ENCODE measurements around the gene VWA5B2. TPM values are rescaled to one million over a fixed set of nuclear protein-coding genes. Genes with fewer than 3 reads are reported as not detected.
A peak's percentile ranks its signal among the peaks of the same experiment; 100 is the strongest.

VWA5B2 gene
- total RNA-seq, 4 donors from 2014 or later: 0.19 to 0.47 TPM; not detected in 2

DNA sequence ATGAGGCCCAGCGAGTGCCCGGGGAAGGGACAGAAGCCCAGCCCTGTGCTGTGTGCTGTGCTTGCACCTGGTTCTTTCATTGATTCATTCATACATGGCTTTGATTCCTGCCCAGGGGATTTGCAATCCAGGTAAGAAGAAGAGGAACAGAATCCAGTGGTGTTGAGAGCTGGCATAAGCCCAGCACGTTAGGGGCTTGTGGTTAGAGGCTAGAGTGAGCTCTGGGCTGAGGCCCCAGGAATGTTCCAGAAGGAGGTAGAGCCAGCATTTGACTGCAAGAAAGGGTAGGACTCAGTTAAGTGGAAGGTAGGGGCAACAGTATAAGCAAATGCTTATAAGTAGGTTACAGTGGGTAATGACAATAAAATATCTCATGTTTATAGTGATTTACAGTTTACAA is 2.3 kb downstream of the VWA5B2 start:
- ATAC-seq (ENCODE audit: low FRiP score) (no peak), DNase-seq (ENCODE audit: low spot score) (no peak)
- TF ChIP-seq, protein P1, sequence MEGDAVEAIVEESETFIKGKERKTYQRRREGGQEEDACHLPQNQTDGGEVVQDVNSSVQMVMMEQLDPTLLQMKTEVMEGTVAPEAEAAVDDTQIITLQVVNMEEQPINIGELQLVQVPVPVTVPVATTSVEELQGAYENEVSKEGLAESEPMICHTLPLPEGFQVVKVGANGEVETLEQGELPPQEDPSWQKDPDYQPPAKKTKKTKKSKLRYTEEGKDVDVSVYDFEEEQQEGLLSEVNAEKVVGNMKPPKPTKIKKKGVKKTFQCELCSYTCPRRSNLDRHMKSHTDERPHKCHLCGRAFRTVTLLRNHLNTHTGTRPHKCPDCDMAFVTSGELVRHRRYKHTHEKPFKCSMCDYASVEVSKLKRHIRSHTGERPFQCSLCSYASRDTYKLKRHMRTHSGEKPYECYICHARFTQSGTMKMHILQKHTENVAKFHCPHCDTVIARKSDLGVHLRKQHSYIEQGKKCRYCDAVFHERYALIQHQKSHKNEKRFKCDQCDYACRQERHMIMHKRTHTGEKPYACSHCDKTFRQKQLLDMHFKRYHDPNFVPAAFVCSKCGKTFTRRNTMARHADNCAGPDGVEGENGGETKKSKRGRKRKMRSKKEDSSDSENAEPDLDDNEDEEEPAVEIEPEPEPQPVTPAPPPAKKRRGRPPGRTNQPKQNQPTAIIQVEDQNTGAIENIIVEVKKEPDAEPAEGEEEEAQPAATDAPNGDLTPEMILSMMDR (IDR thresholded peaks at IDR 0.05): no peak

DNA sequence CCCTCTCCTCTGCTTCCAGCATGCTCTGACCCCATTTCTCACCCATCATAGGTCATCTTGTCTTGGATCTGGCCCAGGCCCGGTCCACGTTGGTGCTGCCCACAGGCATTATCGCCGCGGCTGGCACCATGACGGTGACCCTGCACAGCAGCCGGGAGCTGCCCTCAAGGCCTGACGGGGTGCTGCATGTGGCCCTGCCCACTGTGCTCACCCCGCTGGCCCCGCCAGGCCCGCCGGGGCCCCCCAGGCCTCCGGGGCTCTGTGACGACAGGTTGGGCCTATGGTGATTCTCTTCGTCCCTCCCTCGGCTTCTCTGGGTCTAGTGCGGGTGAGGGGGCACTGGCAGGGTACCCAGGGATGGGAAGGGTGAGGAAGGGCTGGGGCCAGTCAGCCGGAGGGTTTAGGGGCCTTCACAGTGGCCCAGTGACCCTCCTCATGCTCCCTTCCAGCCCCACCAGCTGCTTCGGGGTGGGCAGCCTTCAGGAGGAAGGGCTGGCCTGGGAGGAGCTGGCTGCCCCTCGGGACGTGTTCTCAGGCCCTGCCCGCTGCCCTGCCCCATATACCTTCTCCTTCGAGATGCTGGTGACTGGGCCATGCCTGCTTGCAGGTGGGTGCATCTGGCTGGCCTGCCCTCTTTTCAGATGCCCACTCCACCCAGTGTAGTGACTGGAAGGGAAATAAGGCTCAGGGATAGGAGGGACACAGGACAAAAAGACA is 3.9 kb downstream of the VWA5B2 start:
- no peak for DNase-seq (ENCODE audit: low spot score)
- ATAC-seq (ENCODE audit: low FRiP score): no peak
- TF ChIP-seq, protein P1 (IDR thresholded peaks at IDR 0.05): no peak

DNA sequence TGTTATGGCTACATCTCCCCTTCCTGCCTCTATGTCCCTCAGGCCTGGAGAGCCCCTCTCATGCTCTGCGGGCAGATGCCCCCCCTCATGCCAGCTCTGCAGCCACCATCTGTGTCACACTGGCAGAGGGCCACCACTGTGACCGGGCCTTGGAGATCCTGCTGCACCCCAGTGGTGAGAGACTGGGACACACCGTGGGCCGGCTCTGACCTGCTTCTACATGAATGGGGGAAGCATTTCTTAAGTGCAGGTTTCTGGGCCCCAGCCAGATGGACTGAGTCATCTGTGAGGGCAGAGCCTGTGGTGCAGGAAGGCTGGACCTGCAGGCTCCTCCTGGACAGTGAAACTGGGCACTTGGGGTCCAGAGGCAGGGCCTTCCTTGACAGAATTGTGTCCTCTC is 4.8 kb downstream of the VWA5B2 start:
- ATAC-seq (ENCODE audit: low FRiP score): peak; percentile 45
- TF ChIP-seq, protein P1 (IDR thresholded peaks at IDR 0.05): no peak
- DNase-seq (ENCODE audit: low spot score): peak; percentile 42

DNA sequence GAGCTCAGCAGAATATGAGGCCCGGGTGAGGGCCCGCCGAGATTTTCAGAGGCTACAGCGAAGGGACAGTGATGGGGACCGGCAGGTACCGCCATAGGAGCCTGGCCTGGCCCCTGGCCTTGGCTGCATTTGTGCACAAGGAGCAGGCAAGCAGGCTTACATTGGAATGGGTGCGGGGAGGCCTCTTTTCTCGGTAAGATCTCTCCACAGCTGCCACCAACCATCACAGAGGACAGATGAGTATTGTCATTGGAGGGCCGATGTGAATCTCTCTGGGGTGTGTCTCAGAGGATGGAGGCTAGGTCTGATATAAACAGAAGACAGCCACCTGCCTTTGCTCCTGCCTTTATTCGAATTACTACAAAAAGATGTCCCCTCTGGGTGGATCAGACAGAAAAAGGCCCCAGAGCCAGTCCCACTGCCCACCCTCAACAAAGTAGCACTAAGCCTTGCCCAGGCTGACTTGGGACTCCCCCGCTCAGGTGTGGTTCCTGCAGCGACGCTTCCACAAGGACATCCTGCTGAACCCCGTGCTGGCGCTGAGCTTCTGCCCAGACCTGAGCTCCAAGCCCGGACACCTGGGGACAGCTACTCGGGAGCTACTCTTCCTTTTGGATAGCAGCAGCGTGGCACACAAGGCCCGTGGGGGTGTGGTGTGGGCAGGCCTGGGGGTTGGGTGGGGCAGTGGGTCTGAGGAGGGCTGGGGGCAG is 5.4 kb downstream of the VWA5B2 start:
- TF ChIP-seq, protein P1 (IDR thresholded peaks at IDR 0.05): no peak
- DNase-seq (ENCODE audit: low spot score) (no peak), ATAC-seq (ENCODE audit: low FRiP score) (no peak)

DNA sequence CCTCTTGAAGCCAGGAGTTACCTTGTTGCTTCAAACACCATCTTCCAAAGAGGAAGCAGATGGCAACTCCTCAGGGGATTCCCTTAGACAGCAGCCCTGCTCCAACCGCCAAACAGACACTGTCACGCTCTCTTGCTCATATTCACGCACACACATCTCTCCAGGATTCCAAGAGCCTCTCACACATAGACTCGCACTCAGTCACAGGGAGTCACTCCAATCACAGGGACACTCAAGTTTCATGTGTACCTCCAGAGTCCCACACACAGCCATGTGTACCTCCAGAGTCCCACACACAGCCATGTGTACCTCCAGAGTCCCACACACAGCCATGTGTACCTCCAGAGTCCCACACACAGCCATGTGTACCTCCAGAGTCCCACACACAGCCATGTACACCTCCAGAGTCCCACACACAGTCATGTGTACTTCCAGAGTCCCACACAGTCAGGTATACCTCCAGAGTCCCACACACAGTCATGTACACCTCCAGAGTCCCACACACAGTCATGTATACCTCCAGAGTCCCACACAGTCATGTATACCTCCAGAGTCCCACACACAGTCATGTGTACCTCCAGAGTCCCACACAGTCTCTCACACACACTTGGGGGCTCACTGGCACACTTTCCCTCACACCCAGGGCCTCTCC is 6.1 kb downstream of the VWA5B2 start:
- TF ChIP-seq, protein P1 (IDR thresholded peaks at IDR 0.05): no peak
- ATAC-seq (ENCODE audit: low FRiP score) (no peak), DNase-seq (ENCODE audit: low spot score) (no peak)

DNA sequence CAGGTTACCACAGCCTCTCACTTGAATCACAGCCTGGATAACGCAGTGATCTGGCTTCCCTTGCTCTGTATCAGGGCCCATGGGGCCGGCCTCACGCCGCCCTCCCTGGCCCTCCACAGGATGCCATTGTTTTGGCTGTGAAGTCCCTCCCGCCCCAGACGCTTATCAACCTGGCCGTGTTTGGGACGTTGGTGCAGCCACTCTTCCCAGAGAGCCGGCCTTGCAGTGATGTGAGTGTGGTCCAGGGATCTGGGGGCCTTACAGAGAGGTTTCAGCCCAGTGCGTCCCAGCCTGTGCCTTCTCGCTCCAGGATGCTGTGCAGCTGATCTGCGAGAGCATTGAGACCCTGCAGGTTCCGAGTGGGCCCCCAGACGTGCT is 6.6 kb downstream of the VWA5B2 start:
- DNase-seq (ENCODE audit: low spot score): no peak
- TF ChIP-seq, protein P1 (IDR thresholded peaks at IDR 0.05): no peak
- no peak for ATAC-seq (ENCODE audit: low FRiP score)

Data from omental fat pad (tissue), 4 donors.